Inflammatory macrophage treated with lipopolysaccharide for 1 hour (primary cell): ENCODE measurements around the gene DOK6.
"Not testable (repeated sequence)": the region's sequence is repeated elsewhere in the genome, so short reads cannot be mapped to it uniquely, and the experiment has no call there.

Experiments
- DNase-seq, 2 donors: peaks; one replicate each; pipeline ENCODE4 v3.0.0-alpha.2; 2020 to 2022

DOK6 gene

GRCh38 chr18:69830189-69830588 is 429.5 kb downstream of the DOK6 start:
- no peak for DNase-seq

- DNase-seq: not testable (repeated sequence)
These were observed 434.3 kb downstream of the DOK6 start for GRCh38 chr18:69834980-69835379.

GRCh38 chr18:69838003-69838402 is 437.3 kb downstream of the DOK6 start:
- no peak for DNase-seq

GRCh38 chr18:69838620-69839411 is 438.1 kb downstream of the DOK6 start:
- no peak for DNase-seq

GRCh38 chr18:69839497-69839896 is 438.8 kb downstream of the DOK6 start:
- no peak for DNase-seq

- DNase-seq: no peak
These were observed 439.3 kb downstream of the DOK6 start for GRCh38 chr18:69840001-69840400.

- DNase-seq: no peak
These were observed 439.8 kb downstream of the DOK6 start for GRCh38 chr18:69840445-69840844.

GRCh38 chr18:69841117-69841516 is 440.4 kb downstream of the DOK6 start:
- DNase-seq: no peak

GRCh38 chr18:69843015-69843414 is 442.3 kb downstream of the DOK6 start:
- DNase-seq: no peak

GRCh38 chr18:69844656-69845055 is 444.0 kb downstream of the DOK6 start:
- no peak for DNase-seq

GRCh38 chr18:69845593-69846506 is 445.2 kb downstream of the DOK6 start:
- DNase-seq: no peak

- DNase-seq: no peak
These were observed 452.4 kb downstream of the DOK6 start for GRCh38 chr18:69853051-69853450.

- no peak for DNase-seq
These were observed 453.8 kb downstream of the DOK6 start for GRCh38 chr18:69854455-69854854.

GRCh38 chr18:69858897-69859296 is 458.2 kb downstream of the DOK6 start:
- DNase-seq: no peak

GRCh38 chr18:69864802-69865201 is 464.1 kb downstream of the DOK6 start:
- DNase-seq: not testable (repeated sequence)

GRCh38 chr18:69865776-69866175 is 465.1 kb downstream of the DOK6 start:
- peak; percentile 9 to 33 for DNase-seq

GRCh38 chr18:69866212-69866611 is 465.5 kb downstream of the DOK6 start:
- DNase-seq: no peak

- no peak for DNase-seq
These were observed 470.0 kb downstream of the DOK6 start for GRCh38 chr18:69870736-69871135.

GRCh38 chr18:69871363-69871762 is 470.7 kb downstream of the DOK6 start:
- DNase-seq: no peak

- no peak for DNase-seq
These were observed 472.0 kb downstream of the DOK6 start for GRCh38 chr18:69872661-69873060.

- no peak for DNase-seq
These were observed 473.4 kb downstream of the DOK6 start for GRCh38 chr18:69874058-69874457.

- DNase-seq: no peak
These were observed 475.8 kb downstream of the DOK6 start for GRCh38 chr18:69876490-69876889.

GRCh38 chr18:69878213-69878933 is 477.7 kb downstream of the DOK6 start:
- DNase-seq: no peak
